ENCODE measurements around the gene CTDNEP1. TPM values are rescaled to one million over a fixed set of nuclear protein-coding genes. Genes with fewer than 3 reads are reported as not detected.
"Not testable (repeated sequence)": the region's sequence is repeated elsewhere in the genome, so short reads cannot be mapped to it uniquely, and the experiment has no call there.

CTDNEP1 gene
- total RNA-seq, 2 experiments from 2014 or later = 79.3 to 80.7 TPM

GRCh38 chr17:7248796-7249195, 2.7 kb downstream of the CTDNEP1 start:
- Histone ChIP-seq H3K9me3 (ENCODE audit: control insufficient read depth in 1 of 2, insufficient read depth in 1 of 2, low read length in 2 of 2) (no peaks in the 10 kb centered on the region), H3K36me3 (ENCODE audit: insufficient read depth, low read length) (peaks cover 31% of the 10 kb centered on the region), H3K4me3 (ENCODE audit: low read length) (no peak overlapping the region), H3K27ac (ENCODE audit: low read depth in 1 of 2, low read length in 2 of 2) (no peak overlapping the region), H3K27me3 (ENCODE audit: control insufficient read depth in 1 of 2, insufficient read depth in 2 of 2, low read length in 2 of 2) (no peaks in the 10 kb centered on the region), H3K4me1 (ENCODE audit: insufficient read depth, low read length) (peaks cover 36% of the 10 kb centered on the region)
- peaks cover 45% of the 10 kb centered on the region for H3K4me1 Mint-ChIP-seq (ENCODE audit: low read depth)
- H3K36me3 Mint-ChIP-seq (ENCODE audit: low read depth) = peaks cover 45% of the 10 kb centered on the region
- H3K9me3 Mint-ChIP-seq = no peaks in the 10 kb centered on the region
- intact Hi-C loops (cut with DNase I, micrococcal nuclease) = no loop called here
- DNase-seq (peak in 1 of 14 experiments; percentile 11), ATAC-seq (ENCODE audit: poor library complexity) (no peak)
- POLR2A ChIA-PET = interaction anchor here (0.5 to 3.4 kb wide), 3 partner anchors 8 to 379 kb away, joined by 3 to 54 read pairs (median 4); partner anchors contain the start of genes GABARAP, PHF23 and SAT2
- no peaks in the 10 kb centered on the region for H3K27me3 Mint-ChIP-seq
- TF ChIP-seq, protein P1, sequence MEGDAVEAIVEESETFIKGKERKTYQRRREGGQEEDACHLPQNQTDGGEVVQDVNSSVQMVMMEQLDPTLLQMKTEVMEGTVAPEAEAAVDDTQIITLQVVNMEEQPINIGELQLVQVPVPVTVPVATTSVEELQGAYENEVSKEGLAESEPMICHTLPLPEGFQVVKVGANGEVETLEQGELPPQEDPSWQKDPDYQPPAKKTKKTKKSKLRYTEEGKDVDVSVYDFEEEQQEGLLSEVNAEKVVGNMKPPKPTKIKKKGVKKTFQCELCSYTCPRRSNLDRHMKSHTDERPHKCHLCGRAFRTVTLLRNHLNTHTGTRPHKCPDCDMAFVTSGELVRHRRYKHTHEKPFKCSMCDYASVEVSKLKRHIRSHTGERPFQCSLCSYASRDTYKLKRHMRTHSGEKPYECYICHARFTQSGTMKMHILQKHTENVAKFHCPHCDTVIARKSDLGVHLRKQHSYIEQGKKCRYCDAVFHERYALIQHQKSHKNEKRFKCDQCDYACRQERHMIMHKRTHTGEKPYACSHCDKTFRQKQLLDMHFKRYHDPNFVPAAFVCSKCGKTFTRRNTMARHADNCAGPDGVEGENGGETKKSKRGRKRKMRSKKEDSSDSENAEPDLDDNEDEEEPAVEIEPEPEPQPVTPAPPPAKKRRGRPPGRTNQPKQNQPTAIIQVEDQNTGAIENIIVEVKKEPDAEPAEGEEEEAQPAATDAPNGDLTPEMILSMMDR (IDR thresholded peaks at IDR 0.05) = no peak
- CTCF ChIA-PET = interaction anchor here (0.7 to 1.6 kb wide), 3 partner anchors 21 to 47 kb away, joined by 3 to 4 read pairs (median 4); no protein-coding TSS in a partner anchor
- peak overlapping the region; percentile 100 for H3K27ac Mint-ChIP-seq
- H3K4me3 Mint-ChIP-seq = peak overlapping the region; percentile 94

- peaks cover 4% of the 10 kb centered on the region for H3K27me3 Mint-ChIP-seq
- peaks cover 41% of the 10 kb centered on the region for H3K36me3 Mint-ChIP-seq (ENCODE audit: low read depth)
- Histone ChIP-seq H3K4me3 (ENCODE audit: low read length) (no peak overlapping the region), H3K4me1 (ENCODE audit: insufficient read depth, low read length) (peaks cover 34% of the 10 kb centered on the region), H3K36me3 (ENCODE audit: insufficient read depth, low read length) (peaks cover 32% of the 10 kb centered on the region), H3K9me3 (ENCODE audit: control insufficient read depth in 1 of 2, insufficient read depth in 1 of 2, low read length in 2 of 2) (no peaks in the 10 kb centered on the region), H3K27ac (ENCODE audit: low read depth in 1 of 2, low read length in 2 of 2) (no peak overlapping the region), H3K27me3 (ENCODE audit: control insufficient read depth in 1 of 2, insufficient read depth in 2 of 2, low read length in 2 of 2) (no peaks in the 10 kb centered on the region)
- peaks cover 42% of the 10 kb centered on the region for H3K4me1 Mint-ChIP-seq (ENCODE audit: low read depth)
- ATAC-seq (ENCODE audit: poor library complexity) = no peak
- ChIA-PET CTCF (no interaction called here), POLR2A (no interaction called here)
- TF ChIP-seq, protein P1 (IDR thresholded peaks at IDR 0.05) = no peak
- no peak for DNase-seq
- intact Hi-C loops (cut with DNase I, micrococcal nuclease) = no loop called here
- no peaks in the 10 kb centered on the region for H3K9me3 Mint-ChIP-seq
- peak overlapping the region; percentile 54 for H3K27ac Mint-ChIP-seq
- H3K4me3 Mint-ChIP-seq = peak overlapping the region; percentile 36
Measured at GRCh38 chr17:7246779-7247178, 4.8 kb downstream of the CTDNEP1 start.

DNA sequence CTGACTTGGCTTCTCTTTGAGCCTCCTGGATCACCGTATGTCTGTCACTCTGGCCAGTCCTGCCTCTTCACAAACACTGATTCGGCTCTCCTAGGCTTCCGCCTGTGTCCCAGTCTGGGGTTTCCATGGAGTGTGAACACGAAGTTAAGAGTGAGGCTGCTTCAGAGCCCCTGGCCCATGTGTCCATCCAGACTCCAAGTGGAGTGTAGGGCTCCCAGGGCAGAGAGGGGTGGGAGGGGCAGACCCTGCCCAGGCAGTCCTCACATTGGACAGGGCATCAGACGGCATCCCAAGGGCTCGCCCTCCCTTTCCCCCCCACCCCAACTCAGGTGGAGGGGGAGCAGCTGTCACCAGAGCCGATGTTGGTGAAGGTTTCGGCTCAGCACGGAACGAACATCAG, 7.7 kb downstream of the CTDNEP1 start:
- peaks cover 34% of the 10 kb centered on the region for H3K4me1 ChIP-seq (ENCODE audit: insufficient read depth, low read length)
- H3K4me3 ChIP-seq (ENCODE audit: low read length); H3K27me3 ChIP-seq (ENCODE audit: control insufficient read depth in 1 of 2, insufficient read depth in 2 of 2, low read length in 2 of 2); ATAC-seq (ENCODE audit: poor library complexity); H3K9me3 Mint-ChIP-seq; H3K27me3 Mint-ChIP-seq; intact Hi-C loops (cut with DNase I, micrococcal nuclease); H3K9me3 ChIP-seq (ENCODE audit: control insufficient read depth in 1 of 2, insufficient read depth in 1 of 2, low read length in 2 of 2): not testable (repeated sequence)
- Mint-ChIP-seq H3K4me3 (peak overlapping the region; percentile 35), H3K27ac (peak overlapping the region; percentile 93), H3K36me3 (ENCODE audit: low read depth) (peaks cover 68% of the 10 kb centered on the region), H3K4me1 (ENCODE audit: low read depth) (peaks cover 45% of the 10 kb centered on the region)
- H3K27ac ChIP-seq (ENCODE audit: low read depth in 1 of 2, low read length in 2 of 2) = peak overlapping the region in 1 of 2 donors; percentile 85
- peak in 1 of 14 experiments; percentile 34 for DNase-seq
- POLR2A ChIA-PET = interaction anchor here (1.9 to 17.0 kb wide), 4 partner anchors 7 to 443 kb away, joined by 14 to 234 read pairs (median 37); partner anchors contain the start of genes ACADVL, CTDNEP1, DLG4 and DVL2
- H3K36me3 ChIP-seq (ENCODE audit: insufficient read depth, low read length) = peaks cover 43% of the 10 kb centered on the region
- CTCF ChIA-PET = interaction anchor here (3.8 kb wide), 1 partner anchor 24 kb away, joined by 20 read pairs; the partner anchor contains the start of genes ACADVL and DLG4

- DNase-seq (no peak), ATAC-seq (ENCODE audit: poor library complexity) (no peak)
- H3K36me3 Mint-ChIP-seq (ENCODE audit: low read depth) = peaks cover 71% of the 10 kb centered on the region
- ChIA-PET POLR2A (interaction anchor here (1.2 to 17.0 kb wide), 15 partner anchors 7 to 443 kb away, joined by 3 to 234 read pairs (median 8); partner anchors contain the start of genes ACADVL, ACAP1, CLDN7 and CTDNEP1), CTCF (interaction anchor here (3.8 kb wide), 1 partner anchor 23 kb away, joined by 20 read pairs; the partner anchor contains the start of genes ACADVL and DLG4)
- Histone ChIP-seq H3K4me1 (ENCODE audit: insufficient read depth, low read length) (peaks cover 30% of the 10 kb centered on the region), H3K9me3 (ENCODE audit: control insufficient read depth in 1 of 2, insufficient read depth in 1 of 2, low read length in 2 of 2) (no peaks in the 10 kb centered on the region), H3K27me3 (ENCODE audit: control insufficient read depth in 1 of 2, insufficient read depth in 2 of 2, low read length in 2 of 2) (no peaks in the 10 kb centered on the region), H3K27ac (ENCODE audit: low read depth in 1 of 2, low read length in 2 of 2) (peak overlapping the region; percentile 85 to 97), H3K4me3 (ENCODE audit: low read length) (peak overlapping the region; percentile 77), H3K36me3 (ENCODE audit: insufficient read depth, low read length) (peaks cover 41% of the 10 kb centered on the region)
- intact Hi-C loops (cut with DNase I, micrococcal nuclease) = no loop called here
- peaks cover 40% of the 10 kb centered on the region for H3K4me1 Mint-ChIP-seq (ENCODE audit: low read depth)
- H3K4me3 Mint-ChIP-seq = peak overlapping the region; percentile 94
- TF ChIP-seq, protein P1 (IDR thresholded peaks at IDR 0.05) = no peak
- H3K27ac Mint-ChIP-seq = peak overlapping the region; percentile 93
- no peaks in the 10 kb centered on the region for H3K9me3 Mint-ChIP-seq
- H3K27me3 Mint-ChIP-seq = peaks cover 4% of the 10 kb centered on the region
Measured at GRCh38 chr17:7243453-7243729, 8.1 kb downstream of the CTDNEP1 start.

Data from CD4-positive, alpha-beta T cell (primary cell).